Keratinocyte (primary cell): Measurements from ENCODE around the gene DDR2.

Experiments used
- EZH2 ChIP-seq: IDR thresholded peaks from one replicate; pipeline ENCODE4 v1.6.1; 2012; ENCODE audit warnings: inconsistent platforms, mild to moderate bottlenecking, low read length, moderate library complexity
- TF ChIP-seq, protein P1 (sequence below), 3 experiments: IDR thresholded peaks in 1 of 3; conservative IDR thresholded peaks in 1 of 3; optimal IDR thresholded peaks in 1 of 3; 2 replicates in 2 of 3; 3 replicates in 1 of 3; pipeline versions ENCODE3 to v1.5.1; 2011; ENCODE audit warnings: low read length in 3 of 3, mild to moderate bottlenecking in 3 of 3, moderate library complexity in 2 of 3, control low read depth in 1 of 3, inconsistent platforms in 1 of 3; ENCODE audit not compliant: insufficient read depth in 2 of 3; ENCODE audit errors: extremely low read depth in 1 of 3

DNA sequence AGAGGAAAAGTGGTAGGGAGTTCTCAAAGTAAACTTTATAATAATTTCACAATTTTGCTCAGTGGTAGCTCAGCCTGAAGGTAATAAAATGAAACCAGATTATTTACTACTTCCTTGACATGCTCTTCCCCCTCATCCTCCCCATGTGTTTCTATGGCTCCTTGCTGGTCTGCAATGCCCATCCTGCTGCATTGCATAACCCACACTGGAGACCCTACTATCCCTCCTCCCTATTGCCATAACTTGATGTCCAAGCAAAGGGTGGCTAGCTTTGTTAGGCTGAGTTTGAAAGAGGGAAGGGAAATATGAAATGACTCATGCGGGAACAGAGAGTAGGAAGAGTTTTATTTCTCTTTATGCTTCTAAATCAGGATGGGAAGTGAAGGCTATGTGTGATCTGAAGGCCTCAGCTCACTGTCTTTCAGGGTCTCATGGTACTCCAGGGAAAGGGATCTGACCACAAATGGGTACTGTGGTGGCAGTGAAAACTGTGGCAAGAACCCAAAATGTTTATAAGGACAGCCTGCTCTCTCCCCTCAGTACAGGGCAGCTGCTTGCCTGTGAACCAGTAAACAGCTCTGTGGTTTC lies 121.8 kb downstream of the DDR2 start:
- TF ChIP-seq, protein P1, sequence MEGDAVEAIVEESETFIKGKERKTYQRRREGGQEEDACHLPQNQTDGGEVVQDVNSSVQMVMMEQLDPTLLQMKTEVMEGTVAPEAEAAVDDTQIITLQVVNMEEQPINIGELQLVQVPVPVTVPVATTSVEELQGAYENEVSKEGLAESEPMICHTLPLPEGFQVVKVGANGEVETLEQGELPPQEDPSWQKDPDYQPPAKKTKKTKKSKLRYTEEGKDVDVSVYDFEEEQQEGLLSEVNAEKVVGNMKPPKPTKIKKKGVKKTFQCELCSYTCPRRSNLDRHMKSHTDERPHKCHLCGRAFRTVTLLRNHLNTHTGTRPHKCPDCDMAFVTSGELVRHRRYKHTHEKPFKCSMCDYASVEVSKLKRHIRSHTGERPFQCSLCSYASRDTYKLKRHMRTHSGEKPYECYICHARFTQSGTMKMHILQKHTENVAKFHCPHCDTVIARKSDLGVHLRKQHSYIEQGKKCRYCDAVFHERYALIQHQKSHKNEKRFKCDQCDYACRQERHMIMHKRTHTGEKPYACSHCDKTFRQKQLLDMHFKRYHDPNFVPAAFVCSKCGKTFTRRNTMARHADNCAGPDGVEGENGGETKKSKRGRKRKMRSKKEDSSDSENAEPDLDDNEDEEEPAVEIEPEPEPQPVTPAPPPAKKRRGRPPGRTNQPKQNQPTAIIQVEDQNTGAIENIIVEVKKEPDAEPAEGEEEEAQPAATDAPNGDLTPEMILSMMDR (optimal IDR thresholded peaks at IDR 0.05 in 1 of 3, IDR thresholded peaks at IDR 0.05 in 1 of 3, conservative IDR thresholded peaks at IDR 0.05 in 1 of 3; ENCODE audit: extremely low read depth in 1 of 3, insufficient read depth in 2 of 3, low read length in 3 of 3): no peak
- TF ChIP-seq EZH2: no peak
